Prostate gland (tissue), 2 donors: Measurements from ENCODE around the gene HTR1D. TPM values are rescaled to one million over a fixed set of nuclear protein-coding genes. Genes with fewer than 3 reads are reported as not detected.

Experiments
- DNase-seq: peaks from one replicate; pipeline ENCODE4 v3.0.0-alpha.2; 2019; ENCODE audit warnings: low spot score
- H3K27ac ChIP-seq, 2 donors: fragments of 200-600 bp; sonication (generic); 2 replicates each; pipeline ENCODE4 v1.5.1; 2017 to 2019
- H3K27me3 ChIP-seq: fragments of 200-600 bp; sonication (generic); replicated peaks from 2 replicates; pipeline ENCODE4 v1.5.1; 2019; ENCODE audit not compliant: insufficient read depth
- H3K36me3 ChIP-seq, 2 donors: fragments of 200-600 bp; sonication (generic); 1 replicate in 1 of 2; 2 replicates in 1 of 2; pipeline versions ENCODE4 v1.5.1 to v1.8.1; 2017 to 2019
- H3K4me1 ChIP-seq: fragments of 200-600 bp; sonication (generic); replicated peaks from 2 replicates; pipeline ENCODE4 v1.5.1; 2019
- H3K4me3 ChIP-seq, 2 donors: fragments of 200-600 bp; sonication (generic); 2 replicates each; pipeline ENCODE4 v1.5.1; 2017 to 2019
- H3K9me3 ChIP-seq: fragments of 200-600 bp; sonication (generic); 2 replicates; pipeline ENCODE4 v1.5.1; 2017
- CTCF ChIP-seq, 4 experiments: fragments of 200-600 bp in 2 of 4; fragments of 450-650 bp in 2 of 4; sonication (generic) in 2 of 4; IDR thresholded peaks; 1 replicate in 3 of 4; 2 replicates in 1 of 4; pipeline ENCODE4 v1.5.1; 2016 to 2019; ENCODE audit warnings: antibody characterized with exemption in 4 of 4, mild to moderate bottlenecking in 2 of 4, moderate library complexity in 2 of 4
- POLR2A ChIP-seq: fragments of 450-650 bp; IDR thresholded peaks from one replicate; pipeline ENCODE4 v1.6.1; 2016; ENCODE audit warnings: antibody characterized with exemption, mild to moderate bottlenecking
- POLR2AphosphoS5 ChIP-seq: sonication (generic); formaldehyde crosslinking; IDR thresholded peaks from one replicate; pipeline ENCODE4 v1.6.1; 2017; ENCODE audit warnings: antibody characterized with exemption
- WGBS: methylation state at CpG from one replicate; pipeline ENCODE4 v1.1.5; 2018; 5-methylcytosine and 5-hydroxymethylcytosine counted together
- intact Hi-C: fragments of 100-400 bp; cut with DNase I; formaldehyde crosslinking; loops from one replicate; pipeline ENCODE4 v1.14.2; 2022
- total RNA-seq, 2 donors: library from RNA; depleted of rRNA; stranded (reverse); fragments of >200 nt; gene quantifications; one replicate each; pipeline ENCODE4 v1.1.0, GENCODE V29; 2016

The HTR1D gene
- total RNA-seq, 2 donors from 2014 or later = 0.09 to 0.28 TPM

DNA sequence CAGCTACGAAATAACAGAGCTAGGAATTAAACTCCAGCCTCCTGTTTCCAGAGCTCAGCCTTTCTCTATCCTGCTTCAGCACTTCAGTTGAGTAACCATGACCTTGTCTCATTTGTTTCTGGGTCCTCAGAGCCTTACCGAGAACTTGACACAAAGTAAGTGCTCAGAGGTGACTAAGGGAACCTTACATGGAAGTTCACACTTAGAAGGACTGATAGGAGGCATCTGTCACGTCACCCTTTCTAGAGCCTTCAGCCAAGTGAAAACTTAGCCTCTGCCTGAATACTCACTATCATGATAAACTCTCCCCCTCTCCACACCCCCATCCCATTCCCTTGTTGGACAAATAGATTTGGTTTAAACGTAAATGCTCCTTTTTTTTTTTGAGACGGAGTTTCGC, 38.9 kb downstream of the HTR1D start:
- no peaks in the 10 kb centered on the region for H3K27me3 ChIP-seq
- no peaks in the 10 kb centered on the region for H3K4me1 ChIP-seq
- no peak overlapping the region for H3K4me3 ChIP-seq
- TF ChIP-seq POLR2AphosphoS5 (no peak), CTCF (IDR thresholded peaks at IDR 0.05) (no peak), POLR2A (no peak)
- H3K27ac ChIP-seq = peak overlapping the region; percentile 77 to 79
- no peaks in the 10 kb centered on the region for H3K9me3 ChIP-seq
- WGBS = 81% methylated on average over 6 of the region's 6 CpGs
- intact Hi-C loops = no loop called here
- H3K36me3 ChIP-seq = no peaks in the 10 kb centered on the region
- no peak for DNase-seq

GRCh38 chr1:23177438-23178380, 39.6 kb downstream of the HTR1D start:
- intact Hi-C loops = no loop called here
- TF ChIP-seq CTCF (IDR thresholded peaks at IDR 0.05) (peak in 2 of 4 experiments; percentile 32 to 56), POLR2A (peak; percentile 3), POLR2AphosphoS5 (no peak)
- H3K4me1 ChIP-seq = no peaks in the 10 kb centered on the region
- H3K4me3 ChIP-seq = peak overlapping the region; percentile 43 to 47
- peak overlapping the region; percentile 77 to 79 for H3K27ac ChIP-seq
- 1% methylated on average over 52 of the region's 62 CpGs for WGBS
- no peaks in the 10 kb centered on the region for H3K36me3 ChIP-seq
- H3K9me3 ChIP-seq = no peaks in the 10 kb centered on the region
- peak; percentile 64 for DNase-seq
- no peaks in the 10 kb centered on the region for H3K27me3 ChIP-seq

DNA sequence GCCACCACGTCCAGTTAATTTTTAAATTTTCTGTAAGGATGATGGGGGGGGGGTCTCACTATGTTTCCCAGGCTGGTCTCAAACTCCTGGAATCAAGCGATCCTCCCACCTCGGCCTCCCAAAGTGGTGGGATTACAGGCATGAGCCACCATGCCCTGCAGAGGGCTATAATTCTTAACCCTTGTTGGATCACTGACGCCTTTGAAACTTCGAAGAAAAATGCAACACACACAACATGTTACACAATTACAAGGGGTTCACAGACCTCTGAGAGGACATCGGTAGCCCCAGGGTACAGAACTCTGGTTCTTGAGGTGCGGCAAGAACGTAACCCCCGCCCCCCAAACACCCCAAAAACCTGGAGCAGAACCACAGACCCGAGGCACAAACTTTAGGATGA, 40.3 kb downstream of the HTR1D start:
- intact Hi-C loops = no loop called here
- no peak for DNase-seq
- Histone ChIP-seq H3K27ac (peak overlapping the region; percentile 77 to 79), H3K9me3 (no peaks in the 10 kb centered on the region), H3K36me3 (no peaks in the 10 kb centered on the region), H3K4me3 (peak overlapping the region; percentile 43 to 47), H3K4me1 (no peaks in the 10 kb centered on the region), H3K27me3 (no peaks in the 10 kb centered on the region)
- TF ChIP-seq POLR2A (no peak), CTCF (IDR thresholded peaks at IDR 0.05) (no peak), POLR2AphosphoS5 (no peak)
- WGBS = 50% methylated on average over 10 of the region's 10 CpGs

DNA sequence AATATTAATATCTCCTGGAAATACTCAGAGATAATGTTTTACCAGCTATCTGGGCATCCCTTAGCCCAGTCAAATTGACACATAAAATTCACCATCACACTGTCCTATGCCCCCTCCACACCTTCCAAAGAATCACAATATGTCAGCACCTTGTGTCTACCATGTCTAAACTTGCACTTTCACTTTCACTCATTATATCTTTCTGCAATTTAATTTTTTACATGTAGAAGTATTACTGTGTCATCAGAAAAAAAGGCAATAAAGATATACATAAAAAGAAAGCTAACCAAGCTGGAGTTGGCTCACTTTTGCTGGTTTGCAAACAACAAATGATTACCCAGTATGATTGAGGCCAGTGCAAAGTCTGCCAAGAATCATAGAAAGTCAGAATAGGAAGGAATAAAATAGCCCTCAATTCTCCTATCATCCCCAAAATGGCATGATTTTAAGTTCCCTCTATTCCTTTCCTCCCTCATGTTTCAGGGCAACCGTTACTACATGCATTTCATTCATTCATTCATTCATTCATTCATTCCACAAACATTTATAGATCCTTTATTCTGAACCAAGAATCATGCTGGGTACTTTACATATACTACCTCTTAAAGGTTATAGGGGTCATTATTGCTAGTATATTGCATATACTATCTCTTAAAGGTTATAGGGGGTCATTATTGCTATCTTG, 42.7 kb downstream of the HTR1D start:
- no peaks in the 10 kb centered on the region for H3K27me3 ChIP-seq
- no peak for DNase-seq
- H3K4me3 ChIP-seq = no peak overlapping the region
- no peaks in the 10 kb centered on the region for H3K36me3 ChIP-seq
- H3K4me1 ChIP-seq = no peaks in the 10 kb centered on the region
- no peak overlapping the region for H3K27ac ChIP-seq
- H3K9me3 ChIP-seq = no peaks in the 10 kb centered on the region
- TF ChIP-seq CTCF (IDR thresholded peaks at IDR 0.05) (no peak), POLR2A (no peak), POLR2AphosphoS5 (no peak)
- WGBS = 58% methylated on average over 1 of the region's 1 CpG
- intact Hi-C loops = no loop called here
